HEK293 (cell line): Measurements from ENCODE around the gene SLC39A7.
A peak's percentile ranks its signal among the peaks of the same experiment; 100 is the strongest.

Experiments used
- CTCF ChIA-PET: fragments of 350-600 bp; formaldehyde crosslinking; extraction: SDS; loops from one replicate; lab custom pipeline; 2021; ENCODE audit warnings: antibody characterized with exemption; lab: Yijun Ruan, JAX
- POLR2A ChIA-PET: fragments of 300-600 bp; formaldehyde crosslinking; extraction: SDS; loops from one replicate; lab custom pipeline; 2020; ENCODE audit warnings: antibody characterized with exemption, inconsistent platforms; lab: Yijun Ruan, JAX
- H3K27ac ChIP-seq: fragments of 200-500 bp; sonication (Bioruptor generic); 2 replicates; pipeline ENCODE4 v1.5.1; 2014; ENCODE audit warnings: low read depth, low read length, control low read depth, inconsistent platforms; ENCODE audit errors: extremely low read depth
- H3K36me3 ChIP-seq, 2 experiments: fragments of 200-500 bp in 1 of 2; sonication (Bioruptor generic) in 1 of 2; 1 replicate in 1 of 2; 2 replicates in 1 of 2; pipeline ENCODE4 v1.5.1; 2014 to 2017; ENCODE audit warnings: inconsistent platforms in 2 of 2, low read length in 2 of 2; ENCODE audit not compliant: control insufficient read depth in 2 of 2, insufficient read depth in 1 of 2
- H3K4me1 ChIP-seq: fragments of 200-500 bp; sonication (Bioruptor generic); 2 replicates; pipeline ENCODE4 v1.5.1; 2014; ENCODE audit warnings: mild to moderate bottlenecking, low read length, inconsistent platforms; ENCODE audit not compliant: control insufficient read depth, insufficient read depth
- H3K4me3 ChIP-seq: 2 replicates; pipeline ENCODE4 v1.5.1; 2011; ENCODE audit warnings: low read depth, mild to moderate bottlenecking, control low read depth, low read length, moderate library complexity
- H3K9me3 ChIP-seq: fragments of 200-500 bp; sonication (Bioruptor generic); 2 replicates; pipeline ENCODE4 v1.5.1; 2014; ENCODE audit warnings: low read depth, low read length, inconsistent platforms; ENCODE audit not compliant: control insufficient read depth, insufficient read depth
- INSM2 ChIP-seq: fragments of 450-650 bp; formaldehyde crosslinking; IDR thresholded peaks from 2 replicates; pipeline ENCODE4 v1.5.1; 2016; ENCODE audit warnings: missing biosample characterization, missing genetic modification characterization
- KLF17 ChIP-seq: fragments of 450-650 bp; formaldehyde crosslinking; IDR thresholded peaks from 2 replicates; pipeline ENCODE4 v1.5.1; 2016; ENCODE audit warnings: missing biosample characterization, missing genetic modification characterization
- PBX3 ChIP-seq: sonication (generic); formaldehyde crosslinking; IDR thresholded peaks from 2 replicates; pipeline ENCODE4 v1.8.1; 2022; ENCODE audit warnings: mild to moderate bottlenecking, moderate library complexity, missing genetic modification reagents
- ZBTB48 ChIP-seq: fragments of 450-650 bp; formaldehyde crosslinking; IDR thresholded peaks from 2 replicates; pipeline ENCODE4 v1.5.1; 2016; ENCODE audit warnings: missing biosample characterization, missing genetic modification characterization
- ZBTB49 ChIP-seq: fragments of 450-650 bp; formaldehyde crosslinking; IDR thresholded peaks from 2 replicates; pipeline ENCODE4 v1.5.1; 2016; ENCODE audit warnings: missing biosample characterization, missing genetic modification characterization, low read depth
- ZFP3 ChIP-seq: fragments of 450-650 bp; formaldehyde crosslinking; IDR thresholded peaks from 2 replicates; pipeline ENCODE4 v1.5.1; 2016; ENCODE audit warnings: low read depth, missing biosample characterization, missing genetic modification characterization
- ZNF138 ChIP-seq: fragments of 450-650 bp; formaldehyde crosslinking; IDR thresholded peaks from 2 replicates; pipeline ENCODE4 v1.5.1; 2016; ENCODE audit warnings: missing biosample characterization, missing genetic modification characterization, borderline replicate concordance
- ZNF146 ChIP-seq: fragments of 450-650 bp; formaldehyde crosslinking; IDR thresholded peaks from 2 replicates; pipeline ENCODE4 v1.5.1; 2016; ENCODE audit warnings: missing biosample characterization, missing genetic modification characterization
- ZNF18 ChIP-seq: fragments of 450-650 bp; formaldehyde crosslinking; IDR thresholded peaks from 2 replicates; pipeline ENCODE4 v1.5.1; 2016; ENCODE audit warnings: missing biosample characterization, missing genetic modification characterization
- ZNF362 ChIP-seq: fragments of 450-650 bp; formaldehyde crosslinking; IDR thresholded peaks from 2 replicates; pipeline ENCODE4 v1.5.1; 2016; ENCODE audit warnings: missing biosample characterization, missing genetic modification characterization
- ZNF366 ChIP-seq: fragments of 450-650 bp; formaldehyde crosslinking; conservative IDR thresholded peaks from 2 replicates; pipeline ENCODE4 v1.5.1; 2016; ENCODE audit warnings: missing biosample characterization, missing genetic modification characterization
- ZNF433 ChIP-seq: fragments of 450-650 bp; formaldehyde crosslinking; IDR thresholded peaks from 2 replicates; pipeline ENCODE4 v1.5.1; 2016; ENCODE audit warnings: missing biosample characterization, missing genetic modification characterization, low read depth
- ZNF518A ChIP-seq: fragments of 450-650 bp; formaldehyde crosslinking; conservative IDR thresholded peaks from 2 replicates; pipeline ENCODE4 v1.5.1; 2016; ENCODE audit warnings: low read depth, missing biosample characterization, missing genetic modification characterization
- ZNF558 ChIP-seq: fragments of 450-650 bp; formaldehyde crosslinking; IDR thresholded peaks from 2 replicates; pipeline ENCODE4 v1.5.1; 2016; ENCODE audit warnings: missing biosample characterization, missing genetic modification characterization
- ZNF785 ChIP-seq: fragments of 450-650 bp; formaldehyde crosslinking; IDR thresholded peaks from 2 replicates; pipeline ENCODE4 v1.5.1; 2016; ENCODE audit warnings: missing biosample characterization, missing genetic modification characterization

Gene SLC39A7

GRCh38 chr6:33202799-33203198 lies 2.1 kb downstream of the SLC39A7 start (continued):
- no peak for TF ChIP-seq ZNF18 (tag by site-specific recombination)

- ChIA-PET CTCF (no interaction called here), POLR2A (interaction anchor here (1.2 to 1.3 kb wide), 2 partner anchors 74 to 232 kb away, joined by 3 to 4 read pairs; no protein-coding TSS in a partner anchor)
- Histone ChIP-seq H3K36me3 (peaks cover 0 to 29% of the 10 kb centered on the region in 2 experiments; a peak in 2 of 3 replicates), H3K4me1 (peaks cover 22% of the 10 kb centered on the region), H3K27ac (peak overlapping the region; percentile 25; the same call in 1 of the 2 replicates), H3K9me3 (no peaks in the 10 kb centered on the region), H3K4me3 (no peak overlapping the region)
- TF ChIP-seq ZNF558 (tag by site-specific recombination) (no peak), PBX3 (CRISPR knock-in tag) (no peak), ZNF366 (tag by site-specific recombination) (no peak), ZNF518A (no peak), ZBTB49 (no peak), ZNF138 (no peak), ZNF785 (no peak), ZFP3 (tag by site-specific recombination) (no peak), ZNF433 (tag by site-specific recombination) (no peak), INSM2 (no peak), ZBTB48 (tag by site-specific recombination) (no peak), ZNF146 (tag by site-specific recombination) (no peak), ZNF362 (tag by site-specific recombination) (no peak), KLF17 (no peak)
Measured at GRCh38 chr6:33203443-33204164, 2.9 kb downstream of the SLC39A7 start.
